Kidney (tissue), 14 donors: ENCODE data around the gene CCDC3. TPM values are rescaled to one million over a fixed set of nuclear protein-coding genes. Genes with fewer than 3 reads are reported as not detected.

Experiments used
- DNase-seq, 5 donors: peaks; one replicate each; pipeline ENCODE4 v3.0.0-alpha.2; 2013 to 2020
- FAIRE-seq: peaks from 2 replicates; lab custom pipeline; 2012; peaks lifted over from hg19 to GRCh38; lab: Jason Lieb, UNC
- H3K27ac ChIP-seq, 2 donors: one replicate each; pipeline ENCODE4 v1.7.0; 2013; ENCODE audit warnings: low read depth in 2 of 2, low read length in 2 of 2, inconsistent platforms in 1 of 2
- H3K27me3 ChIP-seq: one replicate; pipeline ENCODE4 v1.7.1; 2013; ENCODE audit warnings: low read length, inconsistent platforms; ENCODE audit not compliant: control insufficient read depth, insufficient read depth
- H3K36me3 ChIP-seq, 3 donors: one replicate each; pipeline versions ENCODE4 v1.7.0 to v1.7.1; 2013; ENCODE audit warnings: low read length in 3 of 3, control low read depth in 1 of 3, inconsistent platforms in 1 of 3; ENCODE audit not compliant: insufficient read depth in 3 of 3, control insufficient read depth in 2 of 3
- H3K4me1 ChIP-seq, 3 donors: one replicate each; pipeline versions ENCODE4 v1.7.0 to v1.7.1; 2013; ENCODE audit warnings: low read length in 3 of 3, inconsistent platforms in 1 of 3, low read depth in 1 of 3; ENCODE audit not compliant: control insufficient read depth in 2 of 3, insufficient read depth in 2 of 3
- H3K4me3 ChIP-seq, 3 donors: one replicate each; pipeline versions ENCODE4 v1.7.0 to v1.8.1; 2013; ENCODE audit warnings: low read length in 3 of 3, control low read depth in 1 of 3, inconsistent platforms in 1 of 3
- H3K9ac ChIP-seq, 3 donors: one replicate each; pipeline versions ENCODE4 v1.7.0 to v1.7.1; 2013; ENCODE audit warnings: low read length in 3 of 3, control low read depth in 1 of 3, inconsistent platforms in 1 of 3
- H3K9me3 ChIP-seq, 3 donors: one replicate each; pipeline versions ENCODE4 v1.7.0 to v1.7.1; 2013; ENCODE audit warnings: low read length in 3 of 3, control low read depth in 1 of 3, inconsistent platforms in 1 of 3; ENCODE audit not compliant: control insufficient read depth in 2 of 3, insufficient read depth in 1 of 3
- intact Hi-C: fragments of 100-400 bp; cut with DNase I; formaldehyde crosslinking; loops from one replicate; pipeline ENCODE4 v1.11.1; 2022
- polyA plus RNA-seq: library from polyadenylated mRNA; stranded (reverse); fragments of 350-450 nt; fragmentation: Illumina TruSeq; extraction: RNeasy Lipid Tissue Mini Kit (QIAGEN cat#74804); gene quantifications from one replicate; pipeline ENCODE4 v1.2.3, GENCODE V29; 2014; ENCODE audit warnings: low read depth, low replicate concordance; ENCODE audit not compliant: insufficient read depth
- total RNA-seq: library from RNA; stranded (reverse); fragmentation: NEBNext Ultra II Directional; extraction: Animal tissue kit (Norgen Biotek cat#: 25700); gene quantifications from one replicate; pipeline ENCODE4 v1.2.1, GENCODE V29; 2021
- TF ChIP-seq, protein P1 (sequence below): IDR thresholded peaks from 3 replicates; pipeline ENCODE4 v1.5.1; 2012; ENCODE audit warnings: mild to moderate bottlenecking, moderate library complexity, borderline replicate concordance; ENCODE audit not compliant: insufficient read depth; ENCODE audit errors: extremely low read depth
- donor health status: control.
- donor health status: control.
- donor health status: control.
- donor health status: control.
- donor health status: control.
- donor health status: DM: yes; HTN: yes; CAD: no.
- donor health status: Normal renal cell carcinoma (clear cell type).

Gene CCDC3
- total and polyA plus RNA-seq, 2 donors from 2014 or later, result 9.7 to 33.5 TPM

DNA sequence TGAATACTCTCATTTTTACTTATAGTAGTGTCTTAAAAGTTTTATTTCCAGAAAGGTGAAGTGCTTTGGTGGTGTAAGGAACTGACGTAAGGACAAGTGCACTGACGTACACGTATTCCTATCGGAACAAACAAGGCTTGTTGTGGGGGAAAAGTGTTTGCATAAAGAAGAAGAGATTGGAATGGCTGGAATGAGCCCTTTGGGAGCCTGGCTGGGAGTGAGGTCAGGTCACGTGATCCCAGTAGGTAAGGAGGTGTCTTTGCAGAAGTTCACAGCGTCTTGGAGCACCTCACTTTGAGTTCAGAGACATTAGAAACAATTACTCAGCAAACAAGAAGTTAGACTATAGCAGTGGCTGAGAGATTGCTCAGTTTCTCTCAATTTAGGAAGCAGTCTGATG is 104.2 kb downstream of the CCDC3 start:
- TF ChIP-seq, protein P1, sequence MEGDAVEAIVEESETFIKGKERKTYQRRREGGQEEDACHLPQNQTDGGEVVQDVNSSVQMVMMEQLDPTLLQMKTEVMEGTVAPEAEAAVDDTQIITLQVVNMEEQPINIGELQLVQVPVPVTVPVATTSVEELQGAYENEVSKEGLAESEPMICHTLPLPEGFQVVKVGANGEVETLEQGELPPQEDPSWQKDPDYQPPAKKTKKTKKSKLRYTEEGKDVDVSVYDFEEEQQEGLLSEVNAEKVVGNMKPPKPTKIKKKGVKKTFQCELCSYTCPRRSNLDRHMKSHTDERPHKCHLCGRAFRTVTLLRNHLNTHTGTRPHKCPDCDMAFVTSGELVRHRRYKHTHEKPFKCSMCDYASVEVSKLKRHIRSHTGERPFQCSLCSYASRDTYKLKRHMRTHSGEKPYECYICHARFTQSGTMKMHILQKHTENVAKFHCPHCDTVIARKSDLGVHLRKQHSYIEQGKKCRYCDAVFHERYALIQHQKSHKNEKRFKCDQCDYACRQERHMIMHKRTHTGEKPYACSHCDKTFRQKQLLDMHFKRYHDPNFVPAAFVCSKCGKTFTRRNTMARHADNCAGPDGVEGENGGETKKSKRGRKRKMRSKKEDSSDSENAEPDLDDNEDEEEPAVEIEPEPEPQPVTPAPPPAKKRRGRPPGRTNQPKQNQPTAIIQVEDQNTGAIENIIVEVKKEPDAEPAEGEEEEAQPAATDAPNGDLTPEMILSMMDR, result no peak
- no peak overlapping the region for H3K4me3 ChIP-seq
- H3K4me1 ChIP-seq, result no peaks in the 10 kb centered on the region
- DNase-seq, result no peak
- H3K9ac ChIP-seq, result no peak overlapping the region
- no peak for FAIRE-seq
- no peaks in the 10 kb centered on the region for H3K36me3 ChIP-seq
- H3K9me3 ChIP-seq, result peaks cover 0 to 6% (median 0%) of the 10 kb centered on the region in 3 donors
- H3K27me3 ChIP-seq, result no peaks in the 10 kb centered on the region
- intact Hi-C loops, result no loop called here
- no peak overlapping the region for H3K27ac ChIP-seq

DNA sequence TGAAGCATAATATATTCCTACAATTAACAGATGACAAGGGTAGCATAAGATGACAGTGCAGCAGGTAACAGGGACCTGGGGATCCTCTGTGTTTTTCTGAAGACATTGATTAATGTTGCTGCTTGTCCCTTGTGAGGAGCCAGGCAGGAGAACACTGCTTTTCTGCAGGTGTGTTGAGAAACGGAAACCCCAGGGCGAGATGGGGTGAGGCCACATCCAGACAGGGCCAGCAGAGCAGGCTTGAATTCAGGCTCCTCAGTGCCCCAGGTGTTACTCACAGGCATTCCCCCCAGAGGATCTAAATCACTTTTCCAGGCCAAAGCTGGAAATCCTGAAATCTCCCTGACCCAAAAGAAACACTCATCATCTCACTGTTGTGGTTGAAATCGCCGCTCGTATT is 105.3 kb downstream of the CCDC3 start:
- TF ChIP-seq, protein P1, result no peak
- peaks cover 0 to 6% (median 4%) of the 10 kb centered on the region in 3 donors for H3K9me3 ChIP-seq
- H3K4me1 ChIP-seq, result no peaks in the 10 kb centered on the region
- H3K36me3 ChIP-seq, result no peaks in the 10 kb centered on the region
- no peaks in the 10 kb centered on the region for H3K27me3 ChIP-seq
- no peak overlapping the region for H3K9ac ChIP-seq
- no peak for DNase-seq
- no peak for FAIRE-seq
- no peak overlapping the region for H3K27ac ChIP-seq
- intact Hi-C loops, result no loop called here
- H3K4me3 ChIP-seq, result no peak overlapping the region

DNA sequence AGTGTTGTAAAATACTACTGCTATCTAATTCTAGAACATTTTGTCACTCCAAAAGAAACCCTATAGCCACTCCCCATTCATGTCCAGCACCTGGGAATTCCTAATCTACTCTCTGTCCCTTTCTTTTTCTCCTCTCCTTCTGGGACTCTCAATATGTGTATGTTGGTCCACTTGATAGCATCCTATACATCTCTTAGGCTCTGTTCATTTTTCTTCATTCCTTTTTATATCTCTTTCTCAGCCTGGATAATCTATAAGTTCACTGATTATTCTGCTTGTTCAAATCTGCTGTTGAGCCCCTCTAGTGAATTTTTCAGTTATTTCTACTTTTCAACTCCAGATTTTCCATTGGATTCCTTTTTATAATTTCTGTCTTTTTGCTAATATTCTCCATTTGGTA is 108.6 kb downstream of the CCDC3 start:
- no peak for DNase-seq
- TF ChIP-seq, protein P1, result no peak

DNA sequence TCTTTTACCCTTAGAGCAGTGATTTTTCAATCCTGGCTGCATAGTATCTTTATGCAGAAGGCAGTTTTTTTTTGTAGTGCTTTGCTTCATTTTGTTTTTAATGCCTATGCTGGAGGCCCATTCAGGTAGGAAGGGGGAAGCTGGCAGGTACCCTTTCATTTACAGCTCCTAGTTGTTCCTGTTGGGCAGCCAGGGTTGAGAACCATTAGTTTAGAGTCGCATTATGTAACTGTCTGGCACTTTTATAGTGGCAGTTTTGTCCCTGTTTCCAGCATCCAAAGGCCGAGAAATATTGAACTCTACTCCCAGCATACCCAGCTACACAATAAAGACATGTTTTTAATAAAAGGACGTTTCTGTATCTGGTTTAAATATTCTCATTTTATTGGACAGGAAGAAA is 110.6 kb downstream of the CCDC3 start:
- TF ChIP-seq, protein P1, result no peak
- no peak for FAIRE-seq
- H3K4me1 ChIP-seq, result no peaks in the 10 kb centered on the region

More for the DNA sequence above, 108.6 kb downstream of the CCDC3 start:
- no peaks in the 10 kb centered on the region for H3K4me1 ChIP-seq
- intact Hi-C loops, result no loop called here
- no peaks in the 10 kb centered on the region for H3K27me3 ChIP-seq
- H3K4me3 ChIP-seq, result no peak overlapping the region
- no peak overlapping the region for H3K9ac ChIP-seq
- H3K9me3 ChIP-seq, result peaks cover 0 to 6% (median 4%) of the 10 kb centered on the region in 3 donors
- H3K27ac ChIP-seq, result no peak overlapping the region
- H3K36me3 ChIP-seq, result no peaks in the 10 kb centered on the region
- FAIRE-seq, result no peak

More for the DNA sequence above, 110.6 kb downstream of the CCDC3 start:
- Histone ChIP-seq H3K9me3 (peaks cover 0 to 6% (median 4%) of the 10 kb centered on the region in 3 donors), H3K36me3 (no peaks in the 10 kb centered on the region), H3K4me3 (no peak overlapping the region), H3K9ac (no peak overlapping the region), H3K27me3 (no peaks in the 10 kb centered on the region), H3K27ac (no peak overlapping the region)
- intact Hi-C loops, result no loop called here
- no peak for DNase-seq
